ENCODE results near the gene CEMIP. TPM values are rescaled to one million over a fixed set of nuclear protein-coding genes. Genes with fewer than 3 reads are reported as not detected.

CEMIP gene
- total and polyA plus RNA-seq, 2 of the 8 experiments (the other 6 are each of a cell fraction or from before 2014, with no cell fraction given), result 0.11 to 0.60 TPM

GRCh38 chr15:80790236-80790635, 11.1 kb downstream of the CEMIP start:
- H2AK5ac ChIP-seq (ENCODE audit: low read depth, low read length), result no peak overlapping the region
- H4K20me1 ChIP-seq (replicated peaks in 1 of 2; ENCODE audit: control insufficient read depth in 1 of 2, insufficient read depth in 2 of 2, low read length in 2 of 2), result no peaks in the 10 kb centered on the region
- no peaks in the 10 kb centered on the region for H3K36me3 ChIP-seq (ENCODE audit: control insufficient read depth in 2 of 4, insufficient read depth in 4 of 4, low read length in 3 of 4)
- no peaks in the 10 kb centered on the region for H3K4me1 ChIP-seq (replicated peaks in 1 of 4; ENCODE audit: control insufficient read depth in 3 of 4, insufficient read depth in 4 of 4, low read length in 3 of 4)
- ChIA-PET CTCF (ENCODE audit: partially characterized antibody) (interaction anchor here (0.9 to 5.5 kb wide), 4 partner anchors 10 to 123 kb away, joined by 3 to 27 read pairs (median 4); partner anchors contain the start of gene CEMIP), POLR2A (ENCODE audit: partially characterized antibody) (no interaction called here)
- no peak overlapping the region for H3K18ac ChIP-seq (ENCODE audit: extremely low read depth, low read length)
- no peak overlapping the region for H4K5ac ChIP-seq (ENCODE audit: insufficient read length, low read depth, low read length)
- H3K14ac ChIP-seq (ENCODE audit: insufficient read length), result no peak overlapping the region
- no peaks in the 10 kb centered on the region; the same call in 1 of the 2 replicates for H3K79me1 ChIP-seq (ENCODE audit: low read depth, low read length)
- H2BK12ac ChIP-seq (ENCODE audit: low read depth, low read length), result no peak overlapping the region
- no peak overlapping the region for H3K4me2 ChIP-seq (ENCODE audit: insufficient read depth in 1 of 2, low read depth in 2 of 2, low read length in 2 of 2)
- no peak overlapping the region for H2BK20ac ChIP-seq (ENCODE audit: low read length)
- DNase-seq (ENCODE audit: low read depth in 1 of 2, low spot score in 2 of 2) (no peak), FAIRE-seq (no peak)
- H3K27ac ChIP-seq (ENCODE audit: low read depth, low read length), result no peak overlapping the region
- H4K91ac ChIP-seq (replicated peaks; ENCODE audit: insufficient read length, low read length), result no peak overlapping the region
- H2BK5ac ChIP-seq (ENCODE audit: low read depth, low read length), result no peak overlapping the region
- H3K79me2 ChIP-seq (ENCODE audit: control insufficient read depth in 1 of 2, insufficient read depth in 2 of 2, low read length in 2 of 2), result no peaks in the 10 kb centered on the region
- H3K9me3 ChIP-seq (ENCODE audit: insufficient read depth in 2 of 2, low read depth in 1 of 2, low read length in 1 of 2), result no peaks in the 10 kb centered on the region
- H4K8ac ChIP-seq (ENCODE audit: extremely low read depth, insufficient read depth, low read length), result no peak overlapping the region
- no peak overlapping the region for H3K4ac ChIP-seq (replicated peaks; ENCODE audit: insufficient read length, low read depth, low read length)
- no peak for TF ChIP-seq KDM4A (IDR thresholded peaks at IDR 0.05; ENCODE audit: low read depth, low read length, severe bottlenecking)
- TF ChIP-seq TAF1 (IDR thresholded peaks at IDR 0.05; ENCODE audit: low read depth, low read length), result no peak
- TF ChIP-seq EZH2 (IDR thresholded peaks at IDR 0.05; ENCODE audit: low read depth, low read length, severe bottlenecking), result no peak
- no peak for TF ChIP-seq JUND (IDR thresholded peaks at IDR 0.05; ENCODE audit: low read length)
- no peak for TF ChIP-seq TAF7 (optimal IDR thresholded peaks at IDR 0.05; ENCODE audit: borderline replicate concordance, low read depth, low read length)
- no peak for TF ChIP-seq BACH1 (IDR thresholded peaks at IDR 0.05; ENCODE audit: low read length)
- WGBS, 2 experiments (ENCODE audit: extremely low coverage in 1 of 2, insufficient coverage in 1 of 2, insufficient read length in 1 of 2, insufficient replicate concordance in 2 of 2, low coverage in 1 of 2, low lambda C conversion rate in 2 of 2, missing lambda C conversion rate in 1 of 2), result 92% methylated on average over 5 of the region's 5 CpGs; no CpG with 5 or more reads in 1 of the 2 experiments
- H2AFZ ChIP-seq (ENCODE audit: low read length), result no peak overlapping the region
- H3K4me3 ChIP-seq (ENCODE audit: extremely low read depth in 1 of 4, insufficient read depth in 2 of 4, low read depth in 3 of 4, low read length in 4 of 4), result no peak overlapping the region
- no peak overlapping the region for H2BK120ac ChIP-seq (replicated peaks; ENCODE audit: low read depth, low read length)
- H2BK15ac ChIP-seq (ENCODE audit: low read length), result no peak overlapping the region
- no peaks in the 10 kb centered on the region; a peak in 1 of 7 replicates for H3K27me3 ChIP-seq (replicated peaks in 1 of 4; ENCODE audit: control insufficient read depth in 3 of 4, extremely low read depth in 1 of 4, insufficient read depth in 3 of 4, low read length in 3 of 4)
- no peak overlapping the region for H3K23ac ChIP-seq (ENCODE audit: insufficient read length)
- H3K23me2 ChIP-seq (ENCODE audit: low read depth, low read length), result no peaks in the 10 kb centered on the region; the same call in 1 of the 2 replicates
- H3K9ac ChIP-seq (replicated peaks in 1 of 4; ENCODE audit: extremely low read depth in 1 of 4, low read depth in 3 of 4, low read length in 3 of 4), result no peak overlapping the region
- no peak overlapping the region for H3K56ac ChIP-seq (replicated peaks; ENCODE audit: insufficient read length, low read depth, low read length)
